ENCODE results near the gene LPP.

- no peak for TF ChIP-seq CTCF (IDR thresholded peaks at IDR 0.05)
- no peak for TF ChIP-seq POLR2AphosphoS5 (IDR thresholded peaks at IDR 0.05)
Observed at GRCh38 chr3:188686324-188686723, 532.4 kb downstream of the LPP start.
